ENCODE data around the gene LMF2. TPM values are rescaled to one million over a fixed set of nuclear protein-coding genes. Genes with fewer than 3 reads are reported as not detected.
A peak's percentile ranks its signal among the peaks of the same experiment; 100 is the strongest.

LMF2 gene
- total and polyA plus RNA-seq, 2 of the 8 experiments (the other 6 are each of a cell fraction or from before 2014, with no cell fraction given) = 34.3 to 62.9 TPM

- Histone ChIP-seq H3K4me3 (ENCODE audit: extremely low read depth in 1 of 4, insufficient read depth in 2 of 4, low read depth in 3 of 4, low read length in 4 of 4) (no peak overlapping the region), H3K4me2 (ENCODE audit: insufficient read depth in 1 of 2, low read depth in 2 of 2, low read length in 2 of 2) (no peak overlapping the region), H2BK120ac (replicated peaks; ENCODE audit: low read depth, low read length) (no peak overlapping the region), H3K27ac (ENCODE audit: low read depth, low read length) (no peak overlapping the region), H3K14ac (ENCODE audit: insufficient read length) (no peak overlapping the region), H3K18ac (ENCODE audit: extremely low read depth, low read length) (no peak overlapping the region), H3K79me2 (ENCODE audit: control insufficient read depth in 1 of 2, insufficient read depth in 2 of 2, low read length in 2 of 2) (no peaks in the 10 kb centered on the region), H3K23ac (ENCODE audit: insufficient read length) (no peak overlapping the region), H3K36me3 (ENCODE audit: control insufficient read depth in 2 of 4, insufficient read depth in 4 of 4, low read length in 3 of 4) (no peaks in the 10 kb centered on the region), H3K27me3 (replicated peaks in 1 of 4; ENCODE audit: control insufficient read depth in 3 of 4, extremely low read depth in 1 of 4, insufficient read depth in 3 of 4, low read length in 3 of 4) (peaks cover 0 to 2% (median 0%) of the 10 kb centered on the region in 4 experiments; a peak in 1 of 7 replicates), H2BK15ac (ENCODE audit: low read length) (no peak overlapping the region), H3K9ac (replicated peaks in 1 of 4; ENCODE audit: extremely low read depth in 1 of 4, low read depth in 3 of 4, low read length in 3 of 4) (no peak overlapping the region), H3K23me2 (ENCODE audit: low read depth, low read length) (no peaks in the 10 kb centered on the region), H3K56ac (replicated peaks; ENCODE audit: insufficient read length, low read depth, low read length) (no peak overlapping the region), H4K20me1 (replicated peaks in 1 of 2; ENCODE audit: control insufficient read depth in 1 of 2, insufficient read depth in 2 of 2, low read length in 2 of 2) (no peaks in the 10 kb centered on the region), H2AK5ac (ENCODE audit: low read depth, low read length) (no peak overlapping the region), H2AFZ (ENCODE audit: low read length) (no peak overlapping the region), H3K9me3 (ENCODE audit: insufficient read depth in 2 of 2, low read depth in 1 of 2, low read length in 1 of 2) (no peaks in the 10 kb centered on the region), H3K4me1 (replicated peaks in 1 of 4; ENCODE audit: control insufficient read depth in 3 of 4, insufficient read depth in 4 of 4, low read length in 3 of 4) (no peaks in the 10 kb centered on the region; a peak in 1 of 7 replicates), H4K8ac (ENCODE audit: extremely low read depth, insufficient read depth, low read length) (peak overlapping the region; percentile 68), H2BK12ac (ENCODE audit: low read depth, low read length) (no peak overlapping the region), H3K4ac (replicated peaks; ENCODE audit: insufficient read length, low read depth, low read length) (no peak overlapping the region), H2BK20ac (ENCODE audit: low read length) (no peak overlapping the region), H4K91ac (replicated peaks; ENCODE audit: insufficient read length, low read length) (no peak overlapping the region), H3K79me1 (ENCODE audit: low read depth, low read length) (no peaks in the 10 kb centered on the region), H2BK5ac (ENCODE audit: low read depth, low read length) (no peak overlapping the region), H4K5ac (ENCODE audit: insufficient read length, low read depth, low read length) (no peak overlapping the region)
- DNase-seq (ENCODE audit: low read depth in 1 of 2, low spot score in 2 of 2) = peak in 1 of 2 experiments; percentile 46
- CTCF ChIA-PET (ENCODE audit: partially characterized antibody) = interaction anchor here (0.7 to 1.5 kb wide), 4 partner anchors 8 to 85 kb away, joined by 3 to 7 read pairs (median 4); no protein-coding TSS in a partner anchor
- TF ChIP-seq, protein P1, sequence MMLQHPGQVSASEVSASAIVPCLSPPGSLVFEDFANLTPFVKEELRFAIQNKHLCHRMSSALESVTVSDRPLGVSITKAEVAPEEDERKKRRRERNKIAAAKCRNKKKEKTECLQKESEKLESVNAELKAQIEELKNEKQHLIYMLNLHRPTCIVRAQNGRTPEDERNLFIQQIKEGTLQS (IDR thresholded peaks at IDR 0.05; ENCODE audit: insufficient read depth, low read depth, low read length) = no peak
- no peak for TF ChIP-seq SP1 (IDR thresholded peaks at IDR 0.05; ENCODE audit: low read depth, low read length)
- no peak for TF ChIP-seq NANOG (IDR thresholded peaks at IDR 0.05; ENCODE audit: insufficient read depth, low read depth, low read length, poor library complexity, severe bottlenecking)
- no peak for TF ChIP-seq MAFK (IDR thresholded peaks at IDR 0.05; ENCODE audit: low read depth, low read length)
- TF ChIP-seq TAF7 (optimal IDR thresholded peaks at IDR 0.05; ENCODE audit: borderline replicate concordance, low read depth, low read length) = no peak
- no peak for TF ChIP-seq HDAC2 (IDR thresholded peaks at IDR 0.05; ENCODE audit: borderline replicate concordance in 1 of 2, low read depth in 2 of 2, low read length in 2 of 2)
- TF ChIP-seq YY1 (IDR thresholded peaks at IDR 0.05; ENCODE audit: low read depth, low read length) = no peak
- no peak for TF ChIP-seq KDM4A (IDR thresholded peaks at IDR 0.05; ENCODE audit: low read depth, low read length, severe bottlenecking)
- no peak for TF ChIP-seq FOSL1 (IDR thresholded peaks at IDR 0.05; ENCODE audit: insufficient read depth, low read depth, low read length)
- FAIRE-seq = no peak
- POLR2A ChIA-PET (ENCODE audit: partially characterized antibody) = interaction anchor here (0.8 kb wide), 1 partner anchor 8 kb away, joined by 5 read pairs; no protein-coding TSS in a partner anchor
- 90% methylated on average over 28 of the region's 31 CpGs; no CpG with 5 or more reads in 1 of the 2 experiments for WGBS, 2 experiments (ENCODE audit: extremely low coverage in 1 of 2, insufficient coverage in 1 of 2, insufficient read length in 1 of 2, insufficient replicate concordance in 2 of 2, low coverage in 1 of 2, low lambda C conversion rate in 2 of 2, missing lambda C conversion rate in 1 of 2)
Observed at GRCh38 chr22:50489363-50490243, 17.9 kb downstream of the LMF2 start.

All from H1 (cell line).